Stimulated activated CD4-positive, alpha-beta T cell treated with anti-CD3 and anti-CD28 coated beads, Interleukin-12 subunit alpha, Interleukin-12 subunit beta, amount 100 ng/mL, for 48 hours (primary cell): ENCODE results near the gene ZCCHC3.
"Not testable (repeated sequence)": the region's sequence is repeated elsewhere in the genome, so short reads cannot be mapped to it uniquely, and the experiment has no call there.

Experiments
- DNase-seq, 3 donors: peaks; one replicate each; pipeline ENCODE4 v3.0.0-alpha.2; 2020; ENCODE audit warnings: low read depth in 2 of 3, low spot score in 1 of 3

ZCCHC3 gene

DNA sequence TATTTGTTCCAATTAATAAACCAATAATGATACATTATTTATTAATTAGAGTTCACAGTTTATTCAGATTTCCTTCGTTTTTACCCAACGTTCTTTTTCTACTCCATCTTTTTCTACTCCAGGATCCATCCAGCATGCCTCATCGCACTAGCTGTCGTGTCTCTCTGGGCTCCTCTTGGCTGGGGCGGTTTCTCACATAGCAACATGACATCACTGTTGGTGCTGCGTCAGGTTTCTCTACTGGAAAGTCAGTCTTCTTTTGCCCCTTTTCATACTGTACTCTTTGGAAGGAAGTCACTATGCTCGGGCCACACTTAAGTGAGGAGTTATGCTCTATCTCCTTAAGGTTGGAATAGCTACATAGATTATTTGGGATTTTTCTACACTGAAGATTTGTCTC is 14.2 kb downstream of the ZCCHC3 start:
- no peak for DNase-seq

DNA sequence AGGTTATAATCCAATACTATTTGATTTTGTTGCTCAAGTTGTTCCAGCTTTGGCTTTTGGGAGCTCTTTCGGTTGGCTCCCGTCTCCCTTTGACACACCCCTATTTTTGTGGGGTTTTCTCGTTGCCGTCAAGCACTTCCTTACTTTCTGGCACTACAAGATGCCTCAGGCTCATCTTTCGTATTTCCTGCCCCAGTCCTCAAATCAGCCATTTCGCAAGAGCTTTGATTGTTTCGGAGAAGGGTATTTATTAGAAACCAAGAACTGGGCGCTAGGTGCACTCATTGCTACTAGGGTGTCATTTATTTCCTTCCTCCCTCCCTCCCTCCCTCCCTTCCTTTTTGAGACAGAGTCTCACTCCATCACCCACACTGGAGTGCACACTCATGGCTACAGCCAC is 14.7 kb downstream of the ZCCHC3 start:
- DNase-seq: no peak

DNA sequence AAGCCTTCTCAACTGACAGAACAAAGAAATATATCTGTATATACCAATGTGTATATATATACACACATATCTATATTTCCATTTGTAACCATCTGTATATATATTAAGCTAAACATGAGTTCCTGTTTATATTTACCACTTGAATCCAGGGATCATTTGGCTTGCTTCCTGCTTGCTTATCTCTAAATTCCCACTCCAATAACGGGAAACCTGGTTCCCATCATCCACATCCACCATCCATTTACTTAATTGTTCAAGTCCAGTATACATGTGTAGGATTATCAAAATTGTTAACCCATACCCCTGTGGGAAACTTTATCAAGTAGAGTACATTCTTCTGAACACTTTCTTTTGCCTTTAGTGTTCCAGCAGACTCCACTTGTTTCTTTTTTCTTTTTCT is 15.5 kb downstream of the ZCCHC3 start:
- no peak for DNase-seq

DNA sequence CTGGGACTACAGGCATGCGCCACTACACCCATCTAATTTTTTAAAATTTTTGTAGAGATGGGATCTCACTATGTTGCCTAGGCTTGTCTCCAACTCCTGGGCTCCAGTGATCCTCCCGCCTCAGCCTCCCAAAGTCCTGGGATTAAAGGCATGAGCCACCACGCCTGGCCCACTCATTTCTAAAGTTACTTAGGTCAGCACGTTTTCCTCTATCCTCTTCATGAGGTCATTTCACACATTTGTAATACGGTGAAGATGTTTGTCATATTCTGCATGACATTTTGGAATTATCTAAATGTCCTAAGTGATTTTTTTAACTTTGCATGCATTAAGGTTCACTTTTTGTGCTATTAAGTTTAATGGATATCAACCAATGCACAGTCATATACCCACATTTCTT is 16.0 kb downstream of the ZCCHC3 start:
- no peak for DNase-seq

DNA sequence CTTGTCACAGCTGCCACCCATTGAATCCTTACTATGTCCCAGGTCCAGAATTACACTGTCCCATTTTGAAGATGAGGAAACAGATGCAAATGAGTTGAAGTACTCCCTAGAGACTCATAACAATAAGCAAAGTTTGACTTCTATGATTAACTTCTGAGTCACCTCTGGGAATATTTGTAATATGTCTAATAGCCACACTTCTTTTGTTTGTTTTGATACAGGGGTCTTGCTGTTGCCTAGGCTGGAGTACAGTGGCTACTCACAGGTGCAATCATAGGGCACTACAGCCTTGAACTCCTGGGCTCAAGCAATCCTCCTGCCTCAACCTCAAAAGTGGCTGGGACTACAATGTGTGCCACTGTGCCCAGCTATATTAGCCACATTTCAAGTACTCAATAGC is 16.6 kb downstream of the ZCCHC3 start:
- DNase-seq: no peak

DNA sequence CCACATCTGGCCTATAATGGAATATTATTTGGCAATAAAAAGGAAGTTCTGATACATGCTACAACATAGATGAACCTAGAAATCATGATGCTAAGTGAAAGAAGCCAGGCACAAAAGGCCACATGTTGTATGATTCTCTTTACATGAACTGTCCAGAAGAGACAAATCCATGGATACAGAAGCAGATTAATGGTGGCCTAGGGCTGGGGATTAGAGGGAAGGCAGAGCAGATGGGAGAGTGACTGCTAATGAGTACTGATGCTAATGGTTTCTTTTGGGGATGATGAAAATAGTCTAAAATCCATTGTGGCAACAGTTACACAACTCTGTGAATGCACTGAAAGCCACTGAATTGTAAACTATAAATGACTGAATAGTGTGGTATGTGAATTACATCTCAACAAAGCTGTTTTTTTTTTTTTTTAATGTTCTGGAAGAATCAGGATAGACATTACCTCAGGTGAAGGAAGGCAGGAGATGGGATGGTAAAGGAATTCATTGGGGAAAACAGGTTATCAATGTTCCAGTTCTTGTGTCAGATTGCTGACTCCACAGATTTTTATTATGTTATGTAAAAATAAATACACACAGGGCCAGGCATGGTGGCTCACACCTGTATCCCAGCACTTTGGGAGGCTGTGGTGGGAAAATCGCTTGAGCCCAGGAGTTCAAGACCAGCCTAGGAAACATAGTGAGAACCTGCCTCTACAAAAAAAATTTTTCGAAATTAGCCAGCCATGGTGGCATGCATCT is 19.1 kb downstream of the ZCCHC3 start:
- no peak for DNase-seq

DNA sequence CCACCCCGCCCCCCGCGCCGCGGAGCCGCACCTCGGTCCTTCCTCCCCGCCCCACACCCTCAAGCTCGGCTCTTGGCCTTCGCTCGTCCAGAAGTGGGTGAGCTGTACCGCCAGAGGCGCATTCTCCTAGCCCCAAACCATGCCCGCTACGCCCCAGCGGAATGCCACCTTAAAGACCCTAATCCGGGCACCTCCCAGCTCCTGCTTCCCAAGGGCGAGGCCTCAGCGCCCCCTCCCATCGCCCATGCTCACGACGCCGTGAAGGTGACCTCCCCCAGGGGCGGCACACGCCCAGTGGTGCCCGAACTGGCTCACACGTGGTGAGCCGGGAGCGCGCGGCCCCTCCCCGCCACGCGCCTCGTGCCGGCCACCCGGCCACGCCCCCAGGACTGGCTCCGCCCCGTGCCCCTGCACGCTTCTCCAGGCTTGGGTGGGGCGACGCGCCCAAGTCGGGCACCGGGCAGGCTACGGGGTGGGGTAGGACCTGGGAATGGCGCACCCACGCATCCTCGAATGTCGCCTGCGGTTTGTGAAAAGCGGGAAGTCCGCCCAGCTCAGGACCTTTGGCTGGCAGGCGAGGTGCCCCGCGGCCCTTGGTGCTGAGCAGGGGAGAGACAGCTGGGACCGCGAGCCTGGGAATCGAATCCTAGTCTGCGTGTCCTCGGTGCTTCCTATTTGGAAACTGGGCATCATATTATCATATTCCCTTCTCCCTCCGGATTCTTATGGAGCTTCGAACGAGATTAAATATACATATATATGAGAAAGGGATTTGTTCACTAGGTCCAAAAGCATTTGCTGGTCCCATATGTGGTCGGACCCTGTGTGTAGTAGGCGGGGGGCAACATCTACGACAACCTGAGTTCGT is 27.0 kb downstream of the ZCCHC3 start:
- DNase-seq: peak; percentile 72 to 88 (median 87)

DNA sequence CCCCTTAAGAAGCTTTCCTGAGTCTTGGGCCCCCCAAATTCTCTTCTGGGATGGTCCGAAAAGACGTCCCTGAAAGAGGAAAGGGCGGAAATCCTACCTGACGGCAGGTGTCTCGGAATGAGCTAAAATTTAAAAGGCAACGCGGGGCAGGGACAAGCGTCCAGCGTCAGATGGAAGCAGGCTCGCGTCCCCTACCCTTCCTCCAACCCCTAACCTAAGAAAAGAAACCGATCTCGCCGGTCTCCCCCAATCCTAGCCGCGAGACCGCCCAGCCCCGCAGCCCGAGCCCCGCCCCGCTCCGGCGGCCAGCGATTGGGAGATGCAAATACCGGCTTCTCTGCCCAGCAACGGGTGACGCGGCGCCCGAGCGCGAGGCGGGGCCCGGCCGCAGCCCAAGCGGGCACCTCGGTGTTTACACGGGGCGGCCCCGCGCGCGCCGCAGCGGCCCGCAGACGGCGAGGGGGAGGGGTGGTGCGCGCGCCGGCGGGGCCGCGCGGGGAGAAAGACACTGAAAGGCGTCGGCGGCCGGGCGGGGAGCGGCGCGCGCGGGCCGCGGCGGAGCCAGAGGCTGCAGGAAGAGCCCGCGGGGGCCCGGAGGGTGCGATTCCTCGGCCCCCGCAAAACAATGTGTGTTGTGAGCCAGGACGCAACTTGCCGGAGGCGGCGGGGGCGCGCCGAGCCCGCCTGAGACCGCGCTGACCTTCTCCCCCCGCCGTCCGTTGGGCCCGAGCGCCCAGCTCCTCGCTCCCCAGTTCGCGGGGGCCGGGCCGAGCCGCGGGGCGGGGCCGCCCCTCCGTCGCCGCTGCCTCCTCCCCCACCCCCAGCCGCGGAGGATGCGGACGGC is 27.9 kb downstream of the ZCCHC3 start, which contains the start of gene SOX12:
TSS of gene SOX12 (plus strand) at position 508 of the 844 bp plus-strand sequence. CDS start 373 bp downstream, outside the sequence.
- peak; percentile 91 to 96 (median 95) for DNase-seq

DNA sequence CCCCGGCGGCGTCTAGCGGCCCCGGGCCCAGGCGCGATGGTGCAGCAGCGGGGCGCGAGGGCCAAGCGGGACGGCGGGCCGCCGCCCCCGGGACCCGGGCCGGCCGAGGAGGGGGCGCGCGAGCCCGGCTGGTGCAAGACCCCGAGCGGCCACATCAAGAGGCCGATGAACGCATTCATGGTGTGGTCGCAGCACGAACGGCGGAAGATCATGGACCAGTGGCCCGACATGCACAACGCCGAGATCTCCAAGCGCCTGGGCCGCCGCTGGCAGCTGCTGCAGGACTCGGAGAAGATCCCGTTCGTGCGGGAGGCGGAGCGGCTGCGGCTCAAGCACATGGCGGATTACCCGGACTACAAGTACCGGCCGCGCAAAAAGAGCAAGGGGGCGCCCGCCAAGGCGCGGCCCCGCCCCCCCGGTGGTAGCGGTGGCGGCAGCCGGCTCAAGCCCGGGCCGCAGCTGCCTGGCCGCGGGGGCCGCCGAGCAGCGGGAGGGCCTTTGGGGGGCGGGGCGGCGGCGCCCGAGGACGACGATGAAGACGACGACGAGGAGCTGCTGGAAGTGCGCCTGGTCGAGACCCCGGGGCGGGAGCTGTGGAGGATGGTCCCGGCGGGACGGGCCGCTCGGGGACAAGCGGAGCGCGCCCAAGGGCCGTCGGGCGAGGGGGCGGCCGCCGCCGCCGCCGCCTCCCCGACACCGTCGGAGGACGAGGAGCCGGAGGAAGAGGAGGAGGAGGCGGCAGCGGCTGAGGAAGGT is 28.7 kb downstream of the ZCCHC3 start:
- peak in 1 of 3 donors; percentile 28 for DNase-seq

DNA sequence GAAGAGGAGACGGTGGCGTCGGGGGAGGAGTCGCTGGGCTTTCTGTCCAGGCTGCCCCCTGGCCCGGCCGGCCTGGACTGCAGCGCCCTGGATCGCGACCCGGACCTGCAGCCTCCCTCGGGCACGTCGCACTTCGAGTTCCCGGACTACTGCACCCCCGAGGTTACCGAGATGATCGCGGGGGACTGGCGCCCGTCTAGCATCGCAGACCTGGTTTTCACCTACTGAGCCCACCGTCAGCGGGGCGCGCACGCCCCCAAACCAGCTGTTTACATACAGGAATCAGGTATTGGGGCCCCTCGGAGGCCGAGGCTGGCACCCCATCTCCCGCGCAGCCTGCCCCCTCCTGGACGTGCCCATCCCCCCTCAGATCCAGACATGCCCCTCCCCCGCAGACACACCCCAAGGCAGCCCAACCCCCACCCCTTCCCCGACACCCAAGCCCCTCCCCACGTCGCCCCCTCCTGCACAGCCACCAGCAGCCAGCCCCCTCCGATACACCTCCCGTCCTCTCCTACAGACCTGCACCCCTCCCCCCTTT is 29.3 kb downstream of the ZCCHC3 start:
- DNase-seq: no peak

DNA sequence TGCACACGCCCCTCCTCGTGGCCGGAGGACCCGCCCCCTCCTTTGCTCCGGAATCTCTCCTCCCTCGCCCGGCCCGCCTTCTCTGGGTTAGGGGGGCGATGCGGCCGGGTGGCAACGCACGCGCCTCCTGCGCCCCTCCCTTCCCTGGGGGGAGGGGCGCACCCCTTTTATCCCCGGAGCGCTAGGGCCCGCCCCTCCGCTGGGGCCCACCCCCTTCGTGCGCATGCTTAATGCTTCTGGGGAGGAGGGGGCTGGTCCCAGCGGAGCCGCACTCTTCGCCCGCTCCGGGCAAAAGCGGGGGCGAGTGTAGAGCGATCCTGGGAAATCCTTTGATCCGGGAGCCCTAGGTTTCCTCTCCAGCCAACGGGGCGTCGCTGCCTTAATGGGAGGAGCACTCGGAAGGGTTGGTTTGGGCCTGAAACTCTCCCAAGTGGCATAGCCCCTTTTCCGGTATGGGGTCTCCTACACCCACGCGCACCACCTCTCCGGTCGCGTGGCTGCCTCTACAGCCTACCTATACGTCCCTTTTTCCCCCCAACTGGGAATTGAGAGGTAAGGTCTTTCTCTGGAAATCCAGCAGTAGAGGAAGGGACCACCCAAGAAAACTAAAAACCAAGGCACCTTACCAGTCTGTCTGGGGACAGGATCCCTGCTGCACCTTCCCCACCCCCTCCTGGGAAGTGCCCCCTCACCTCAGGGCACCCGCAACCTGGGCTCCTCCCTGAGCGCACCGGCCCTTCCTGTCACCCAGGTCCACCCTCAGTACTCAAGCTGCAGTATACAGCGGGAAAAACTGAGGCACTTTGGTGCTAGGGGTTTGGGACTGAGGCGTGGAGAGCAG is 30.0 kb downstream of the ZCCHC3 start:
- peak in 2 of 3 donors; percentile 54 to 64 for DNase-seq

DNA sequence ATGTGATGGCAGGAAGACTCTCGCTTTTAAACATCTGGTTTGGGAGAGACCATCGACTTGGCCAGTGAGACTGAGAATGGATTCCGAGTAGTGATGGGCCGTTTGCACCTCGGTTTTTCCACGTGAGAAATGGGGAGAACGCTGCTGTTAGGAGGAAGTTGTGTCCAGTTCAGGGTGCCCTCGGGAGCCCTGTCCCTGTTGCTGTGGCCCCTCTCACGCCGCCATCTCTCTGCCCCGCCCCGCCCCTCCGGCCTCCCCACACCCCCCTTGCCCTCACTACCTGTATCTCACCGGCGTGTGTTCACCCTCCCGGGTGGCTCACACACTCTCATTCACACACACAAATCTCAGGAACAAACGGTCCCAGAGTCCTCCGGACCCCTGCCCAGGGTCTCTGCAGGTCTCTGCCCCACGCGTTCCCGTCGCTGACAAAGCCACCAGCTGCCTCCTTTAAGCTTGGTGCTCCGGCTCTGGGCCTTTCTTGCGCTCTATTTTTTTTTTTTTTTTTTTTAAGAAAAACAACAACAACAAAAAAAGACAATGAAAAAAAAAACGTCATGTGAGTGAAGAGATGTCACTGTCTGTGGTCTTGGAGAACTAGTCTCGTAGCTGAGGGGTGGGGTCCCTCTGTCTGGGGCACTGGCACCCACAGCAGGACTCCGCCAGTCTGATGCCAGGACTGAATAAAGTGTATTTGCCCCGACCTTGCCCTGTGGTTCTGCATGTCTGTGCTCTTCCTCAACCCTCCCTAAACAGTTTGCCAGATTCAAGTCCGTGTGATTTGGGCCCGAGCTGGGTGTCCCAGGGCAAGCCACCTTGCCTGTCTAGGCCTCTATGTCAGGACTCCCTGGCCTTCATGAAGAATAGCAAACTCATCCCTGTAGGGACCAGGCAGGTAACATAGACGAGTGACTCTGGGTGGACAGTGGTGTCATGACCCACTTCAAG is 30.9 kb downstream of the ZCCHC3 start:
- no peak for DNase-seq

DNA sequence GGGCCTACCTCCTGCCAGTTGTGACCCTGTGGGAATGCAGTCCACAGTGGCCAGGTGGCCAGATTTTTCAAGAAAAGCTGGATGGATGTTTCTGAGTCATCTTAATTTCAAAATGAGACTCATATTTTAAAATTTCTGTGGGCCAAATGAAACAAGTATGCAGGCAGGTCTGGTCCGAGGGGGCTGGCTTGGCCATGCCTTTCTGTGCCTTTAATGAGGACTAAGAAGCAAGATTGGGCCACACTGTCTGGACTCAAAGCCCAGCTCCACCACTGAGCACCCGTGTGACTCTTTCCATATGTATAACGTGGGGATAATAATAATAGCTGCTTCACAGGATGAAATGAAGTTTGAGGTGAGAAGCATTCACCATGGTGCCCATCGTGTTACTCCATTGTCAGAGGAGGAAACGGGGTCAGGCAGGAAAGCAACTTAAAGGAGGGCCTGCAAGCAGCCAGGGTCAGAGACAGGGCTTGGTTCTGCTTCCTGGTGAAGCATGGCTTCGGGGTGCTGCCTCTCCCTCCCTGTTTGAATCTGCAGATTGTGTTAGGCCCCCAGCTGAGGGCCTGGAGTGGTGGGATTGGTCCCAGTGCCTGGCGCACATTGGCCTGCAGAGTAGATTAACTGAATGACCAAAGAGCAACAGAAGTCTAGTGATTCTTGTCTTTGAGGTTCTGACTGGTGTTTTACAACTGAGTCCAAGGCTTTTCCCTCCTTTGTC is 31.8 kb downstream of the ZCCHC3 start:
- no peak for DNase-seq

DNA sequence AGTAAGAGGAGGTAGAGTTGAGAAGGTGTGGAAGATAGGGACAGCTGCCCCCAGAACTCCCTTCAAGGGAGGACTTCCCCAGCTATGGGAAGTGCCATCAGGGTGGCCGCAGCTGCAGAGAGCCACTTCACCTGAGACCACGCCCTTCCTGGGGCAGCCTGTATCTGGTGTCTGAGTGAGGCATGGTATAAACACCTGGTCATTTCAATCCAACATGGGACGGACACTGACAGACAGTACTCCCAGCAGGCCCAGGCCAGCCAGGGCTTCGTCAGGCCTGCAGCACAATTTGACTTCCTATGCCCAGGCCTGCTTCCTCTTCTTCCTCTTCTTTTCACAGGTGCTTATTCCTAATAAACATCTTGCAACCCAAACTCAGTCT is 32.5 kb downstream of the ZCCHC3 start:
- DNase-seq: no peak

DNA sequence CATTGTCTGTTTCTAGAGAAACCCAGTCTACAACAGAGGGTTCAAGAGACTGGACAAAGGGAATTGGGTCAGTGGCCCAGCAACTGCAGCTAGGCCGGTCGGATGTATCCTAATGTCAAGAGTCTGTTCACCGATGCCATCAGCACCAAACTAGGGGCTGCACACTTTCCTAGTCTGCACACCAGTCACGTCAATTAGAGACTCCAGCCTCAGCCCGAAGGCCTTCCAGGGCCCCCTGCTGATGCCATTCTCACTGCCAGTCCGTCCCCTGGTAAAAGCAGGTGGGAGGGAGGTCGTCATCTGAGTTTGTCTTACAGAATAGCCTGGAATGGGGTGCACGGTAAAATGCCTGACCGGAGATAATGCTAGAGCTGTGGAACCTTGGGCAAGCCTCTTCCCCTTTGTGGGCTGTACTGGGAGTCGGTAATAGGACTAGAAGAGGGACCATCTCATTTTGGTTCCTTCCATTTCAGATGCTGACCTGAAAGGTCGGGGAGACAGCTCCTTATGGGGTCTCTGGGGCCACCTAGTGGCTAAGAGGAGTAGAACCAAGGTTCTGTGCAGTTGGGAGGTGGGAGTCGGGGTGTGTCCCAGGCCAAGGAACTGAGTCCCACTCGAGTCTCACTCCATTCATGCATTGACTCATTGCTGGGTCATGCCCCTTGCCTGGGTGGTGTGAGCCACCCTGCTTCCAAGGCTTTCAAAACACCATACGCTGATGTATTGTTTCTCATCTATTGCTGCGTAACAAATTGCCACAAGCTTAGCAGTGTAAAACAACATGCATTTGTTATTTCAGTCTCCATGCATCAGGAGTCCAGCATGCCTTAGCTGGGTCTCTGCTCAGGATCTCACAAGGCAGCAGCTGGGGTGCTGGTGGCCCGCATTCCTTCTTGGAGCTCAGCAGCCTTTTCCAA is 33.1 kb downstream of the ZCCHC3 start:
- peak in 2 of 3 donors; percentile 35 to 41 for DNase-seq

DNA sequence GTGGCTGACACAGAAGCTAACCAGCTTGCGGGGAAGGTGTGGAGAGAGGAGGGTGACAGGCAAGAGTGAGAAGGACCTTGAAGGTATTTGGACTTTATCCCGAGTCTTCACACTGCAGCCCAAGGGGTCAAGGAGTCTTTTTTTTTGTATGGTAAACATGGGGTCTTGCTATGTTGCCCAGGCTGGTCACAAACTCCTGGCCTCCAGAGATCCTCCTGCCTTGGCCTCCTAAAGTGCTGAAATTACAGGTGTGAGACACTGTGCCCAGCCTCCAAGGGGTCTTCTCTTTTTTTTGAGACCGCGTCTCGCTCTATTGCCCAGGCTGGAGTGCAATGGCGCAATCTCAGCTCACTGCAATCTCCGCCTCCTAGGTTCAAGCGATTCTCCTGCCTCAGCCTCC is 37.2 kb downstream of the ZCCHC3 start:
- DNase-seq: no peak

DNA sequence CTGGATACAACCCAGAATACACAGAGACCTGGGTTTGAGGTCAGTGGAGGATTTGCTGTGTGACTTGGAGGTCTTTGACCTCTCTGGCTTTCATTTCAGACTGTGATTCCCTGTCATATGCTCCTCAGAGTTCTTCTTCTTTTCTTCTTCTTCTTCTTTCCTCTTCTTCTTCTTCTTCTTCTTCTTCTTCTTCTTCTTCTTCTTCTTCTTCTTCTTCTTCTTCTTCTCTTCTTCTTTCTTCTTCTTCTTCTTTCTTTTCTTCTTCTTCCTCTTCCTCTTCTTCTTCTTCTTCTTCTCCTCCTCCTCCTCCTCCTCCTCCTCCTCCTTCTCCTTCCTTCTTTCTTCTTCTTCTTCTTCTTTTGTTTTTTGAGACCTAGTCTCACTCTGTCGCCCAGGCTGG is 38.7 kb downstream of the ZCCHC3 start:
- DNase-seq: not testable (repeated sequence)
